ENCODE measurements around the gene TAX1BP1. TPM values are rescaled to one million over a fixed set of nuclear protein-coding genes. Genes with fewer than 3 reads are reported as not detected.

TAX1BP1 gene
- total and polyA plus RNA-seq, 2 donors (not counting 3 experiments of a cell fraction or from before 2014, with no cell fraction given) = 77.7 to 93.2 TPM

DNA sequence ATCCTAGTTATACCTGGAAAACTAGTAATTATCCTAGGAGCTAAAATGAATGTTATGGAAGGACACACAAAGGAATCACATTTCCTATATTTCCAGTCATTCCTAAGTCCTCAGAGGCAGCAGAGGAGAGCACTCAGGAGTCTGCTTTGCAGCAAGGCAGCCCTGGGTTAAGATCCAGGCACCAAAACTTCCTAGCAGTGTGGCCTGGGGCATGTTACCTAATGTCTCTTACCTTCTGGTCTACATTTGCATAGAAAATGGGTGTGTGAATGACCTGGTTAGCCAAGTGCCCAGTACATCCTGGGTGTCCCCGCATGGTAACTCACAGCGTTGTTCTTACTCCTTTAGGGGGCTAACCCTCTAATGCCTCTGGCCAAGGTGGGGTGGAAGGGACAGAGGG, 135.9 kb downstream of the TAX1BP1 start:
- H3K9me1 ChIP-seq (replicated peaks; ENCODE audit: control insufficient read depth, extremely low read depth, insufficient read depth, low read length) = no peaks in the 10 kb centered on the region
- dilution Hi-C loops (cut with MboI; ENCODE audit: extremely low pct_ligation_motif_present, low sequenced_read_pairs) (no loop called here), intact Hi-C loops (cut with micrococcal nuclease) (loop anchor here (2.0 kb wide), 1 partner anchor 687 kb away; no protein-coding TSS in a partner anchor)
- H3K4me3 ChIP-seq (replicated peaks in 1 of 3; ENCODE audit: insufficient read depth in 1 of 3, low read depth in 1 of 3, low read length in 3 of 3) = no peak overlapping the region
- peaks cover 34% of the 10 kb centered on the region for H3K4me1 ChIP-seq (ENCODE audit: control insufficient read depth, extremely low read depth, insufficient read depth, low read length)
- no peaks in the 10 kb centered on the region for H3K27me3 ChIP-seq (ENCODE audit: control insufficient read depth in 2 of 2, insufficient read depth in 2 of 2, low read length in 2 of 2)
- no peaks in the 10 kb centered on the region for H3K79me2 ChIP-seq (ENCODE audit: control insufficient read depth, insufficient read depth, low read length)
- no peak for FAIRE-seq
- H2AFZ ChIP-seq (ENCODE audit: low read depth, low read length) = no peak overlapping the region
- no peak for DNase-seq (ENCODE audit: low read depth, low spot score)
- no peak overlapping the region for H3K4me2 ChIP-seq (ENCODE audit: insufficient read depth, low read length)
- H3K9ac ChIP-seq (replicated peaks; ENCODE audit: extremely low read depth, insufficient read depth, low read length) = no peak overlapping the region
- POLR2A ChIA-PET = no interaction called here
- CTCF ChIA-PET = interaction anchor here (0.5 kb wide), 1 partner anchor 945 kb away, joined by 4 read pairs; no protein-coding TSS in a partner anchor
- H3K9me3 ChIP-seq (replicated peaks; ENCODE audit: control insufficient read depth, insufficient read depth, low read length) = no peaks in the 10 kb centered on the region
- H3K27ac ChIP-seq (ENCODE audit: insufficient read depth, low read depth, low read length) = no peak overlapping the region
- TF ChIP-seq FOS (IDR thresholded peaks at IDR 0.05; ENCODE audit: borderline replicate concordance, insufficient read depth, low read length) (no peak), MYC (IDR thresholded peaks at IDR 0.05; ENCODE audit: low read depth, low read length) (no peak), POLR2A (IDR thresholded peaks at IDR 0.05; ENCODE audit: low read depth, low read length) (no peak), JUN (IDR thresholded peaks at IDR 0.05; ENCODE audit: borderline replicate concordance, insufficient read depth, insufficient read length, low read depth) (no peak), POLR2AphosphoS5 (IDR thresholded peaks at IDR 0.05; ENCODE audit: insufficient read depth, low read depth, low read length) (no peak)
- TF ChIP-seq, protein P1, sequence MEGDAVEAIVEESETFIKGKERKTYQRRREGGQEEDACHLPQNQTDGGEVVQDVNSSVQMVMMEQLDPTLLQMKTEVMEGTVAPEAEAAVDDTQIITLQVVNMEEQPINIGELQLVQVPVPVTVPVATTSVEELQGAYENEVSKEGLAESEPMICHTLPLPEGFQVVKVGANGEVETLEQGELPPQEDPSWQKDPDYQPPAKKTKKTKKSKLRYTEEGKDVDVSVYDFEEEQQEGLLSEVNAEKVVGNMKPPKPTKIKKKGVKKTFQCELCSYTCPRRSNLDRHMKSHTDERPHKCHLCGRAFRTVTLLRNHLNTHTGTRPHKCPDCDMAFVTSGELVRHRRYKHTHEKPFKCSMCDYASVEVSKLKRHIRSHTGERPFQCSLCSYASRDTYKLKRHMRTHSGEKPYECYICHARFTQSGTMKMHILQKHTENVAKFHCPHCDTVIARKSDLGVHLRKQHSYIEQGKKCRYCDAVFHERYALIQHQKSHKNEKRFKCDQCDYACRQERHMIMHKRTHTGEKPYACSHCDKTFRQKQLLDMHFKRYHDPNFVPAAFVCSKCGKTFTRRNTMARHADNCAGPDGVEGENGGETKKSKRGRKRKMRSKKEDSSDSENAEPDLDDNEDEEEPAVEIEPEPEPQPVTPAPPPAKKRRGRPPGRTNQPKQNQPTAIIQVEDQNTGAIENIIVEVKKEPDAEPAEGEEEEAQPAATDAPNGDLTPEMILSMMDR (IDR thresholded peaks at IDR 0.05; ENCODE audit: extremely low read depth in 1 of 2, insufficient read depth in 1 of 2, low read depth in 1 of 2, low read length in 2 of 2) = no peak
- TF ChIP-seq, protein P2, sequence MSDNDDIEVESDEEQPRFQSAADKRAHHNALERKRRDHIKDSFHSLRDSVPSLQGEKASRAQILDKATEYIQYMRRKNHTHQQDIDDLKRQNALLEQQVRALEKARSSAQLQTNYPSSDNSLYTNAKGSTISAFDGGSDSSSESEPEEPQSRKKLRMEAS (IDR thresholded peaks at IDR 0.05; ENCODE audit: insufficient read depth, insufficient read length) = no peak
- H4K20me1 ChIP-seq (replicated peaks; ENCODE audit: control insufficient read depth, extremely low read depth, insufficient read depth, low read length) = no peaks in the 10 kb centered on the region
- no TSS peak for BruUV-seq (replicated peaks)
- H3K36me3 ChIP-seq (ENCODE audit: control insufficient read depth in 2 of 2, extremely low read depth in 1 of 2, insufficient read depth in 2 of 2, low read length in 2 of 2) = no peaks in the 10 kb centered on the region

Data from endothelial cell of umbilical vein (primary cell).